GM12865 (cell line): Measurements from ENCODE around the gene TEF.

ENCODE experiments used
- DNase-seq: peaks from one replicate; pipeline ENCODE4 v3.0.0; 2010; ENCODE audit warnings: low read depth
- H3K4me3 ChIP-seq: 2 replicates; pipeline ENCODE4 v1.5.1; 2011; ENCODE audit warnings: mild to moderate bottlenecking, low read depth, low read length, control low read depth
- CTCF ChIP-seq: IDR thresholded peaks from 2 replicates; pipeline ENCODE4 v1.5.1; 2011; ENCODE audit warnings: low read length, control low read depth, low read depth, inconsistent platforms; ENCODE audit not compliant: insufficient read depth; ENCODE audit errors: missing control alignments

Gene TEF

DNA sequence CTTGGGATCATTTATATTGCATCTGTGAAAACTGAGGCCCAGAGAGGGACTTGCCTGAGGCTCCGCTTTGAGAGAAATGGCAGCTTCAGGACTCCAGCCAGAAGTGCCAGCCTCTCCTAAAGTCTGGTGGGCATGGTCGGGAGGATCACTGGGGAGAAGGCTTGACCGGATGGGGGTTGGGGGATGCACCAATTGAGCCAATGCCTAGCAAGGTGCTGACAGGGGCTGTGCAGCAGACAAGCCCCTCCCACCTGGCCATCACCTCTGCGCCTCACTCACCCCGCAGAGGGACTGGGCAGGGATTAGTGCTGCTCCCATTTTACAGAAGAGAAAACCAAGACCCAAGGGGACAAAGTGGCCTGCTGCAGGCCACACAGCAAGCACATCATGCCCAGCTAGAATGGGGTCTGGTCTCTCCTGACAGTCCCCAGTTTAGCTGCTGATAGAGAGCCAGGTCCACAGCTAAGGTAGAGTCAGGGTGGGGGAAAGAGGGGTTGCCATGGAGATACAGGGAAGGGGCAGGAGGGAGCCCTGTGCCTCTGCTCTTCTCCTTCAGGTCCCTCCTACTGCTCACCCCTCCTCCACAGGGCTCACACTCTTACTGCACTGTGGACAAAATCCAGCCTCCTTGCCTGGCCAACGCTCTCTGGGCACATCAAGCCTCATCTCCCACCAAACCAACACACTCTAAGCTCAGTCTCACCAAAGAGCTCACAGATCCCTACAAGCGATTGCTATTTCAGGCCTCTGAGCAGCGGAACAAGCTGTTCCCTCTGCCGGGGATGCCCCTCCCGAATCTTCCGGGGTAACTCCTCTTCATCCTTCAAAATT lies 29.5 kb downstream of the TEF start:
- no peak for TF ChIP-seq CTCF
- no peak for DNase-seq
- no peak overlapping the region for H3K4me3 ChIP-seq

DNA sequence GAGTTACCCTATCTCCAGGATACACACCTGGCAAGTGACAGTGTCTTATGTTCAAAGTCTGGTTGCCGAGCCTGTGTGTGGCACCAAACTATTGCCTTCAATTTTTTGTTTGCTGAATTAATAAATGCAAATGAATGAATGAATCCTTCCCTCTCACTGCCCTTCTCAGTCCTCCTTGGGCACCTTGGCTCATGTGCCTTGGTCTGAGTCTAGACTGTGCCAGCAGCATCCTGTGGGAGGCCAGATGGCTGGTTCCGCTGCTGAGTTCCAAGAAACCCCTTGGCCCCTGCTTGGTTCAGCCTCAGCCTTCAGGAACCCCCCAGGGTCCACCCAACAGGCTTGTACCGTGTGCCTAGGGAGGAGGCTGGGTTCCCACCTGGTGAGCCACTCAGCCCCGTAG lies 33.8 kb downstream of the TEF start:
- H3K4me3 ChIP-seq: peak overlapping the region; percentile 78
- no peak for DNase-seq
- no peak for TF ChIP-seq CTCF

GRCh38 chr22:41417622-41418390 lies 36.1 kb downstream of the TEF start:
- H3K4me3 ChIP-seq: no peak overlapping the region
- DNase-seq: no peak
- no peak for TF ChIP-seq CTCF

GRCh38 chr22:41418717-41419116 lies 37.0 kb downstream of the TEF start:
- no peak for TF ChIP-seq CTCF
- no peak for DNase-seq
- H3K4me3 ChIP-seq: no peak overlapping the region

DNA sequence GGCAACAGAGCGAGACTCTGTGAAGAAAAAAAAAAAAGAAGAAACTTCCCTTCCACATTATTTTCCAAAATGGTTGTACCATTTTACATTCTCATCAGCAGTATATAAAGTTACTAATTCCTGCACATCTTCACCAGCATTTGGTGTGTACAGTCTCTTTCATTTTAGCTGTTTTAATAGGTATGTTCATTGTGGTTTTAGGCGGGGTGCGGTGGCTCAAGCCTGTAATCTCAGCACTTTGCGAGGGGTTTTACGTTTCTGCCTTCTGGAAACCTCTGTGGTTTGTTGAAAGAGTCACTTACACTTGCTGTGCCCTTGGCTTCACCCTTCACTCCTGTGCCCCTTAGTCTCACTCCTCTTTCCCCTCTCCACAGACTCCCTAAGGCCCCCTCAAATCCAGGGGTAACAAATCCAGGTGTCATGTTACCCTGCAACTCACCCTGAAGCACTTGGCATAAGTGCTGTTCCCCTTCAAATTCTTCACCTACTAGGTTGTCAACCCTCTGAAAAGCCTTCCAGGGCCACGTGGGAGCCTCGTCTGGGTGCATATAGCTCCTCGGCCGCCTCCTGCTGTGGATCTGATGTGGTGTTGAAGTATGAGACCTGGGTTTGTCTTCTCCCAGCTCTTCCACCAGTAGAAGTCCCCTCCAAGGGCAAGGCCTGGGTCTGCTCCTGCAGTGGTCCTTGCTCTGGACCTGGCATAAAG lies 44.1 kb downstream of the TEF start:
- DNase-seq: peak; percentile 65
- no peak overlapping the region for H3K4me3 ChIP-seq
- TF ChIP-seq CTCF: no peak

DNA sequence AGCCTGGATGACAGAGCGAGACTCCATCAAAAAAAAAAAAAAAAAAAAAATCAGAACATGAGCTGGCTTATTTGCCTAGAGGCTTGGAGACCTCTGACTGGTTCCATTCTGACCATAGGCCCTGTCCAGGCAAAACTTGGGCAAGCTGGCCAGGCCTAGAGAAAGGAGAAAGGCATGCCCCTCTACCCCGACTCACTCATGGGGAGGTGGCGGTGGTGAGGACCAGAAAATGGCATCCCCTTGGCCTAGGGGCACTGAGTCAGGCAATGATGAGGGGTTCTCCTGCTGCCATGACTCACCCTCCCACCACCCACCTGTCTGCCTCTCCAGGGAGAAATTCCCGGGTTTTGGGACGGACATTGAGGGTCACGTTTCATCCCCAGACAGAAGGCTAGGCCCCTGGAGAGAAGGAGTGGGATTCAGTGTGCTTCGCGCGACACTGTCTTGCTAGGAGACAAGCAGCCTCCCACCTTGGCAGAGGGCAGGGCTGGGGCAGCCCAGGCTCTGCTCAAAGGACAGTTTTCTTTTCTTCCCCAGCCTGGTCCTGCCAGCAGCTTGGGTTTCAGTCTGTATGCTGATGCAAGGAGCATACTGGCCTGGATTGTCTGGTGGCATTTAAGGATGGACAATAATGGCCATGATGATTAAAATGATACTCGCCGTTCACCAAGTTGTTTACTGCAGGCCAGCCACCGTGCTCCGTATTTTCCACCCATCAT lies 47.6 kb downstream of the TEF start:
- no peak for DNase-seq
- no peak for TF ChIP-seq CTCF
- H3K4me3 ChIP-seq: no peak overlapping the region
